Lower leg skin (tissue), 4 donors: ENCODE measurements around the gene PPM1M. TPM values are rescaled to one million over a fixed set of nuclear protein-coding genes. Genes with fewer than 3 reads are reported as not detected.
A peak's percentile ranks its signal among the peaks of the same experiment; 100 is the strongest.

Source experiments
- DNase-seq, 2 donors: peaks; one replicate each; pipeline ENCODE4 v3.0.0-alpha.2; 2019; ENCODE audit warnings: low spot score in 2 of 2
- H3K4me3 ChIP-seq: fragments of 200-600 bp; sonication (generic); 2 replicates; pipeline ENCODE4 v1.5.1; 2017; ENCODE audit warnings: mild to moderate bottlenecking, low read depth; ENCODE audit not compliant: poor library complexity, severe bottlenecking
- POLR2A ChIP-seq, 2 donors: fragments of 450-650 bp; IDR thresholded peaks; one replicate each; pipeline ENCODE4 v1.6.1; 2016 to 2017; ENCODE audit warnings: antibody characterized with exemption in 2 of 2, mild to moderate bottlenecking in 1 of 2, moderate library complexity in 1 of 2
- WGBS, 2 donors: methylation state at CpG; one replicate each; pipeline ENCODE4 v1.1.5; 2018; 5-methylcytosine and 5-hydroxymethylcytosine counted together
- intact Hi-C: fragments of 100-400 bp; cut with DNase I; formaldehyde crosslinking; loops from one replicate; pipeline ENCODE4 v1.15.0; 2023; ENCODE audit warnings: low total_unique reads
- total RNA-seq, 4 donors: library from RNA; depleted of rRNA; stranded (reverse); fragments of >200 nt; gene quantifications; one replicate each; pipeline ENCODE4 v1.1.0, GENCODE V29; 2016
- TF ChIP-seq, protein P1 (sequence below), 3 donors: fragments of 450-650 bp; IDR thresholded peaks; one replicate each; pipeline ENCODE4 v1.5.1; 2016; ENCODE audit warnings: antibody characterized with exemption in 3 of 3, mild to moderate bottlenecking in 3 of 3, moderate library complexity in 2 of 3

PPM1M gene
- 10 to 100 TPM; 10.4 to 28.6 (median 14.0) TPM for total RNA-seq

- 2% methylated on average over 32 to 33 of the region's 98 CpGs for WGBS, 2 donors
- peak in 1 of 2 donors; percentile 92 for DNase-seq
- TF ChIP-seq, protein P1, sequence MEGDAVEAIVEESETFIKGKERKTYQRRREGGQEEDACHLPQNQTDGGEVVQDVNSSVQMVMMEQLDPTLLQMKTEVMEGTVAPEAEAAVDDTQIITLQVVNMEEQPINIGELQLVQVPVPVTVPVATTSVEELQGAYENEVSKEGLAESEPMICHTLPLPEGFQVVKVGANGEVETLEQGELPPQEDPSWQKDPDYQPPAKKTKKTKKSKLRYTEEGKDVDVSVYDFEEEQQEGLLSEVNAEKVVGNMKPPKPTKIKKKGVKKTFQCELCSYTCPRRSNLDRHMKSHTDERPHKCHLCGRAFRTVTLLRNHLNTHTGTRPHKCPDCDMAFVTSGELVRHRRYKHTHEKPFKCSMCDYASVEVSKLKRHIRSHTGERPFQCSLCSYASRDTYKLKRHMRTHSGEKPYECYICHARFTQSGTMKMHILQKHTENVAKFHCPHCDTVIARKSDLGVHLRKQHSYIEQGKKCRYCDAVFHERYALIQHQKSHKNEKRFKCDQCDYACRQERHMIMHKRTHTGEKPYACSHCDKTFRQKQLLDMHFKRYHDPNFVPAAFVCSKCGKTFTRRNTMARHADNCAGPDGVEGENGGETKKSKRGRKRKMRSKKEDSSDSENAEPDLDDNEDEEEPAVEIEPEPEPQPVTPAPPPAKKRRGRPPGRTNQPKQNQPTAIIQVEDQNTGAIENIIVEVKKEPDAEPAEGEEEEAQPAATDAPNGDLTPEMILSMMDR (IDR thresholded peaks at IDR 0.05): no peak
- TF ChIP-seq POLR2A (IDR thresholded peaks at IDR 0.05): no peak
- H3K4me3 ChIP-seq: peak within 1 kb of the TSS; percentile 43
- intact Hi-C loops: no loop called here
Observed at GRCh38 chr3:52245322-52246263, at the start of gene PPM1M. Gene PPM1M, plus strand, starts transcription at chr3:52245759. Its CDS starts 66 bp downstream, at chr3:52245825.

- intact Hi-C loops: loop anchor here (5.0 kb wide), 1 partner anchor 746 kb away; no protein-coding TSS in a partner anchor
- peak in 1 of 2 donors; percentile 55 for DNase-seq
- TF ChIP-seq, protein P1 (IDR thresholded peaks at IDR 0.05): no peak
- TF ChIP-seq POLR2A (IDR thresholded peaks at IDR 0.05): no peak
- H3K4me3 ChIP-seq: no peak overlapping the region
- WGBS, 2 donors: 57 to 65% methylated on average over 10 of the region's 10 CpGs
Observed at GRCh38 chr3:52195823-52196331, 49.7 kb upstream of the PPM1M start.

DNA sequence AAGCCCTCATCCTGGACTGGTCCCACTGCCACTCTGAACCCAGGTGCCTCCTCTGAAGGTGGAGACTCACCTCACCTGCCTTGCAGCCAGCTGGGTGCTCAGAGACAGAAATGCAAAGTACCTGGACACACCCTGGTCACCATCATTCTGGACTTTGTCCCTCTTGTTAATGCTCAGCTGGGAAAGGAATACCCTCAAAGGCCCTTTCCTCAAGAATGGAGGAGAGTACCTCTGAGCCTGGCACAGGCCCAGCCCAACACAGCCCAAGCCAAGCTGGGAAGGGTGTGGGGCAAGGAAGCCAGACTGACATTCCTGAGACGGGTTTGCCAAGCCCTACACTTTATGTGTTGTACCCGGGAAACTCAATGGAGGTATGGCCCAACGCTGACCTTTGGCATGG, 48.6 kb upstream of the PPM1M start:
- no peak overlapping the region for H3K4me3 ChIP-seq
- TF ChIP-seq, protein P1 (IDR thresholded peaks at IDR 0.05): no peak
- TF ChIP-seq POLR2A (IDR thresholded peaks at IDR 0.05): no peak
- DNase-seq: no peak
- 39% methylated on average over 3 of the region's 3 CpGs for WGBS, 2 donors
- intact Hi-C loops: loop anchor here (5.0 kb wide), 1 partner anchor 745 kb away; no protein-coding TSS in a partner anchor

DNA sequence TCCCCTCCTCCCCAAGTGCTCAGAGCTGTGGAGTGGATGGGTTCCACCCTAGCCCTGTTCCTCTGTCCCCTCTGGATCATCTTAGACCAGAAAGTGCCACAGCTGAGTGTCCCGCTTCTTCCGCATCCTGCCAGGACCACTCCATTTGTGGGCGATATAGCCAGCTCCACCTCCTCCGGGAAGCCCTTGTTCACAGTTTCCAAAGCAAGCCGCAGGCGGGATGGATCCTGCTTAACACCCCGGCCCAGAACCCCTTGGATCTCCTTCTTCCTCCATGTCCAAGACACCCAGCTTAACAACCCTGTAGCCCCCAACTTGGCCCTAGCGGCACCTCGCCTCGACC, 48.1 kb upstream of the PPM1M start:
- TF ChIP-seq POLR2A (IDR thresholded peaks at IDR 0.05): no peak
- TF ChIP-seq, protein P1 (IDR thresholded peaks at IDR 0.05): no peak
- DNase-seq: no peak
- 35 to 37% methylated on average over 10 of the region's 10 CpGs for WGBS, 2 donors
- H3K4me3 ChIP-seq: no peak overlapping the region
- intact Hi-C loops: loop anchor here (5.0 kb wide), 1 partner anchor 745 kb away; no protein-coding TSS in a partner anchor

DNA sequence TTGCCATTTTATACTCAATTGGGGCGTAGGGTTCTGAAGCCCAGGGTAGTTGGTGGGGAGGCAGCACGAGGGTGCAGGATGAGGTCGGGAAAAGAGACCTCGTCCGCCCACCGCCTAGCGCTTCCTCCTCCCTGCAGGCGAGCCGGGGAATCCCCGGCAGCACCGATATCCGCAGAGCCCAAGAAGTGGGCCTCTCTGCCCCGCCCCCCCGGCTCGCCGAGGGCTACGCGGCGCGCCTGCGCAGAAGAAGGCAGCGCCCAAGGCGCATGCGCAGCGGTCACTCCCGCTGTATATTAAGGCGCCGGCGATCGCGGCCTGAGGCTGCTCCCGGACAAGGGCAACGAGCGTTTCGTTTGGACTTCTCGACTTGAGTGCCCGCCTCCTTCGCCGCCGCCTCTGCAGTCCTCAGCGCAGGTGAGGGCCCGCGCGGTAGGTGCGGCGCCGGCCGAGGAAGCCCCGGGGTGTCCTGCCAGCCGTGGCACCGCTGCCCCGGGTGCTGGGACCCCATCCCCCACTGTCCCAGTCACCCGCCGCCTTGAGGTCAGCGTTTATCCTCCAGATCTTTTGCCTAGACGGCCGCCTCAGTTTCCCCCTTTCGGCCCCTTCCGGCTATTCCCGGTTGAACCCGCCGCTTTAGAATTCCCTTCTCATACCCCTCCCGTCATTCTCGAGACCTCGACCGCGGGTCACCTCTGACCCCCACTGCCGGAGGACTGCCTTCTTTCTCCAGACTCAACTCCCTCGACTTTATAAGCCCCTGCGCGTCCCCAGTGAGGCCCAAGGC, 47.5 kb upstream of the PPM1M start, which contains the start of gene ALAS1:
Gene ALAS1, plus strand, starts transcription at position 319 of the 784 bp plus-strand sequence. CDS start 1,082 bp downstream, outside the sequence.
- 1% methylated on average over 36 to 70 of the region's 71 CpGs for WGBS, 2 donors
- intact Hi-C loops: loop anchor here (5.0 kb wide), 1 partner anchor 744 kb away; no protein-coding TSS in a partner anchor

More for the DNA sequence above, 47.5 kb upstream of the PPM1M start, which contains the start of gene ALAS1:
- peak; percentile 85 to 98 for DNase-seq
- TF ChIP-seq POLR2A (IDR thresholded peaks at IDR 0.05): peak in 1 of 2 donors; percentile 41
- TF ChIP-seq, protein P1 (IDR thresholded peaks at IDR 0.05): no peak
- H3K4me3 ChIP-seq: peak within 1 kb of the TSS; percentile 88
